Tibial nerve (tissue), 4 donors: ENCODE results near the gene PRR30. TPM values are rescaled to one million over a fixed set of nuclear protein-coding genes. Genes with fewer than 3 reads are reported as not detected.
A peak's percentile ranks its signal among the peaks of the same experiment; 100 is the strongest.

Experiments used
- DNase-seq, 2 donors: peaks; one replicate each; pipeline ENCODE4 v3.0.0-alpha.2; 2019; ENCODE audit warnings: low spot score in 2 of 2
- H3K27ac ChIP-seq, 4 donors: fragments of 200-600 bp; sonication (generic) in 3 of 4; one replicate each; pipeline ENCODE4 v1.5.1; 2017 to 2019; ENCODE audit warnings: mild to moderate bottlenecking in 1 of 4
- H3K27me3 ChIP-seq, 2 donors: fragments of 200-600 bp; sonication (generic) in 1 of 2; one replicate each; pipeline versions ENCODE4 v1.5.1 to v1.6.0; 2017 to 2019
- H3K36me3 ChIP-seq, 3 donors: fragments of 200-600 bp; sonication (generic); one replicate each; pipeline ENCODE4 v1.5.1; 2018 to 2019
- H3K4me1 ChIP-seq, 4 donors: fragments of 200-600 bp; sonication (generic) in 3 of 4; one replicate each; pipeline ENCODE4 v1.5.1; 2017 to 2019
- H3K4me3 ChIP-seq, 4 donors: fragments of 200-600 bp; sonication (generic) in 3 of 4; one replicate each; pipeline ENCODE4 v1.5.1; 2017 to 2019; ENCODE audit warnings: mild to moderate bottlenecking in 1 of 4, moderate library complexity in 1 of 4
- H3K9me3 ChIP-seq, 4 donors: fragments of 200-600 bp; sonication (generic) in 3 of 4; one replicate each; pipeline ENCODE4 v1.5.1; 2017 to 2019
- CTCF ChIP-seq, 5 experiments: fragments of 200-600 bp in 3 of 5; fragments of 450-650 bp in 2 of 5; sonication (generic) in 3 of 5; IDR thresholded peaks; one replicate each; pipeline ENCODE4 v1.5.1; 2016 to 2019; ENCODE audit warnings: antibody characterized with exemption in 5 of 5, mild to moderate bottlenecking in 3 of 5, moderate library complexity in 2 of 5
- EP300 ChIP-seq, 2 donors: sonication (generic); formaldehyde crosslinking; IDR thresholded peaks; one replicate each; pipeline ENCODE4 v1.6.1; 2017; ENCODE audit warnings: antibody characterized with exemption in 2 of 2, mild to moderate bottlenecking in 1 of 2
- POLR2A ChIP-seq, 2 donors: fragments of 450-650 bp; IDR thresholded peaks; one replicate each; pipeline ENCODE4 v1.6.1; 2017; ENCODE audit warnings: antibody characterized with exemption in 2 of 2, mild to moderate bottlenecking in 2 of 2, moderate library complexity in 2 of 2
- whole genome bisulfite sequencing, 2 donors: methylation state at CpG; one replicate each; pipeline ENCODE4 v1.1.5; 2018; 5-methylcytosine and 5-hydroxymethylcytosine counted together
- total RNA-seq, 4 donors: library from RNA; depleted of rRNA; stranded (reverse); fragments of >200 nt; gene quantifications; one replicate each; pipeline ENCODE4 v1.1.0, GENCODE V29; 2016

PRR30 gene
- total RNA-seq, 4 donors from 2014 or later: not detected

GRCh38 chr2:27091746-27092695 is 47.2 kb downstream of the PRR30 start:
- 65 to 71% methylated on average over 21 to 22 of the region's 25 CpGs for WGBS, 2 donors
- DNase-seq: no peak
- no peak for TF ChIP-seq POLR2A (IDR thresholded peaks at IDR 0.05)
- no peak for TF ChIP-seq EP300 (IDR thresholded peaks at IDR 0.05)
- no peak for TF ChIP-seq CTCF (IDR thresholded peaks at IDR 0.05)

GRCh38 chr2:27089111-27089954 is 49.9 kb downstream of the PRR30 start:
- DNase-seq: no peak
- H3K36me3 ChIP-seq: peaks cover 0 to 5% (median 0%) of the 10 kb centered on the region in 3 donors
- peak overlapping the region in 1 of 4 donors; percentile 2 for H3K4me3 ChIP-seq
- WGBS, 2 donors: 88 to 90% methylated on average over 14 of the region's 14 CpGs
- H3K27me3 ChIP-seq: no peaks in the 10 kb centered on the region
- no peak overlapping the region for H3K27ac ChIP-seq
- peaks cover 0 to 22% (median 14%) of the 10 kb centered on the region in 4 donors for H3K4me1 ChIP-seq
- H3K9me3 ChIP-seq: no peaks in the 10 kb centered on the region
- TF ChIP-seq CTCF (IDR thresholded peaks at IDR 0.05): no peak
- TF ChIP-seq EP300 (IDR thresholded peaks at IDR 0.05): no peak
- no peak for TF ChIP-seq POLR2A (IDR thresholded peaks at IDR 0.05)

More at GRCh38 chr2:27091746-27092695, 47.2 kb downstream of the PRR30 start:
- Histone ChIP-seq H3K4me3 (no peak overlapping the region), H3K27ac (no peak overlapping the region), H3K27me3 (no peaks in the 10 kb centered on the region), H3K9me3 (no peaks in the 10 kb centered on the region), H3K36me3 (peaks cover 0 to 5% (median 0%) of the 10 kb centered on the region in 3 donors), H3K4me1 (peaks cover 0 to 20% (median 7%) of the 10 kb centered on the region in 4 donors)

GRCh38 chr2:27088634-27089033 is 50.6 kb downstream of the PRR30 start:
- Histone ChIP-seq H3K4me1 (peaks cover 0 to 22% (median 14%) of the 10 kb centered on the region in 4 donors), H3K9me3 (no peaks in the 10 kb centered on the region), H3K4me3 (no peak overlapping the region), H3K36me3 (peaks cover 0 to 6% (median 0%) of the 10 kb centered on the region in 3 donors), H3K27ac (no peak overlapping the region), H3K27me3 (no peaks in the 10 kb centered on the region)
- TF ChIP-seq POLR2A (IDR thresholded peaks at IDR 0.05): no peak
- TF ChIP-seq EP300 (IDR thresholded peaks at IDR 0.05): no peak
- TF ChIP-seq CTCF (IDR thresholded peaks at IDR 0.05): no peak
- DNase-seq: no peak
- 89 to 92% methylated on average over 6 of the region's 6 CpGs for WGBS, 2 donors

DNA sequence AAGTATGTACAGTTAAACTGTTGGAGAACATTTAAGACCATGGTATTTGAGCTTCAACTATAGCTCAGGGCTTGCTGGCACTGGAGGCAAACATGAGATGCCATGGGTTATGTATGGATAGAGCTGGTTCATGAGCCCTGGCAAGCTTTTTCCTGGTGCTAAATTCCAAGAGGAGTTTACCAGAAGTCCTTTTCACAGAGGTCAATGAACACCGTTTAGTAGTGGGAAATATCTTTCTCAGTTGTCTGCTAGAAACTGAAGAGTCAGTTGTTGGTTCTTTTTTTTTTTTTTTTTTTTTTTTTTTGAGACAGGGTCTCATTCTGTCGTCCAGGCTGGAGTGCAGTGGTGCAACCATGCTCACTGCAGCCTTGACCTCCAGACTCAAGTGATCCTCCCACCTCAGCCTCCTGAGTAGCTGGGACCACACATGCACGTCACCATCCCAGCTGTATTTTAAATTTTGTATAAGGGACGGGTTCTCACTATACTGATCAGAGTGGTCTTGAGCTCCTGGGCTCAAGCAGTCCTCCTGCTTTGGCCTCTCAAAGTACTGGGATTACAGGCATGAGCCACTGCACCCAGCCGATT is 51.3 kb downstream of the PRR30 start:
- WGBS, 2 donors: 76 to 86% methylated on average over 5 of the region's 5 CpGs
- Histone ChIP-seq H3K4me1 (peaks cover 0 to 22% (median 14%) of the 10 kb centered on the region in 4 donors), H3K9me3 (no peaks in the 10 kb centered on the region), H3K4me3 (peak overlapping the region in 1 of 4 donors; percentile 82), H3K27ac (no peak overlapping the region), H3K36me3 (peaks cover 0 to 9% (median 0%) of the 10 kb centered on the region in 3 donors), H3K27me3 (no peaks in the 10 kb centered on the region)
- no peak for DNase-seq
- TF ChIP-seq POLR2A (IDR thresholded peaks at IDR 0.05): no peak
- no peak for TF ChIP-seq CTCF (IDR thresholded peaks at IDR 0.05)
- TF ChIP-seq EP300 (IDR thresholded peaks at IDR 0.05): no peak

Other genes with a start within 250 kb of the PRR30 start
- gene MAPRE3, start 168.8 kb downstream of the PRR30 start, total RNA-seq: 10 to 100 TPM; 16.6 to 26.4 (median 19.7) TPM
- 10 to 100 TPM; 45.7 to 71.4 (median 53.4) TPM for gene TMEM214, start 106.4 kb downstream of the PRR30 start, total RNA-seq
- gene AGBL5, start 87.7 kb downstream of the PRR30 start, total RNA-seq: 10 to 100 TPM; 12.1 to 14.4 (median 14.3) TPM
- 100 to 1,000 TPM; 111 to 217 (median 166) TPM for gene OST4, start 67.8 kb downstream of the PRR30 start, total RNA-seq
- gene EMILIN1, start 60.8 kb downstream of the PRR30 start, total RNA-seq: 10 to 100 TPM; 56.6 to 95.1 (median 70.1) TPM
- gene KHK, start 52.6 kb downstream of the PRR30 start, total RNA-seq: 10 to 100 TPM in 2 of 4 donors, 1 to 10 TPM in 2; 5.1 to 12.2 (median 9.1) TPM
- gene CGREF1, start 20.3 kb downstream of the PRR30 start, total RNA-seq: 10 to 100 TPM in 1 of 4 donors, 1 to 10 TPM in 3; 2.8 to 15.9 (median 8.4) TPM
- gene ABHD1, start 15.6 kb downstream of the PRR30 start, total RNA-seq: under 1 TPM in 3 of 4 donors, not detected in 1; 0.42 to 0.78 (median 0.44) TPM
- gene PREB, start 4.8 kb downstream of the PRR30 start, total RNA-seq: 100 to 1,000 TPM in 1 of 4 donors, 10 to 100 TPM in 3; 54.4 to 114 (median 80.1) TPM
- gene TCF23, start 9.6 kb upstream of the PRR30 start, total RNA-seq: not detected
- 100 to 1,000 TPM; 107 to 210 (median 124) TPM for gene ATRAID, start 72.6 kb upstream of the PRR30 start, total RNA-seq
- 10 to 100 TPM; 19.0 to 50.0 (median 41.5) TPM for gene SLC5A6, start 72.9 kb upstream of the PRR30 start, total RNA-seq
- 10 to 100 TPM; 18.6 to 69.6 (median 32.9) TPM for gene CAD, start 78.0 kb upstream of the PRR30 start, total RNA-seq
- under 1 TPM in 1 of 4 donors, not detected in 3; 0.44 TPM for gene SLC30A3, start 123.6 kb upstream of the PRR30 start, total RNA-seq
- gene DNAJC5G, start 136.0 kb upstream of the PRR30 start, total RNA-seq: 1 to 10 TPM in 1 of 4 donors, not detected in 3; 2.5 TPM
- gene TRIM54, start 143.0 kb upstream of the PRR30 start, total RNA-seq: 1 to 10 TPM in 2 of 4 donors, under 1 TPM in 2; 0.21 to 2.7 (median 1.3) TPM
- gene UCN, start 169.0 kb upstream of the PRR30 start, total RNA-seq: 10 to 100 TPM; 14.9 to 24.0 (median 16.8) TPM
- gene MPV17, start 183.7 kb upstream of the PRR30 start, total RNA-seq: 100 to 1,000 TPM in 1 of 4 donors, 10 to 100 TPM in 3; 68.4 to 105 (median 87.3) TPM
- 10 to 100 TPM; 38.9 to 54.0 (median 46.0) TPM for gene GTF3C2, start 217.4 kb upstream of the PRR30 start, total RNA-seq
- 10 to 100 TPM; 43.3 to 69.0 (median 59.8) TPM for gene EIF2B4, start 230.9 kb upstream of the PRR30 start, total RNA-seq
- 10 to 100 TPM; 71.6 to 97.7 (median 90.8) TPM for gene SNX17, start 231.2 kb upstream of the PRR30 start, total RNA-seq
- gene ZNF513, start 241.3 kb upstream of the PRR30 start, total RNA-seq: 10 to 100 TPM; 12.9 to 16.8 (median 14.4) TPM